Central memory CD8-positive, alpha-beta T cell (primary cell): Measurements from ENCODE around the gene SNCAIP.

Source experiments
- ATAC-seq: fragments of 150-1000 bp; cut with Tn5 transposase; replicated peaks from 2 replicates; pipeline ENCODE4 v1.10.0; 2022; ENCODE audit warnings: mild to moderate bottlenecking, moderate FRiP score, moderate number of reproducible peaks; ENCODE audit not compliant: poor library complexity, severe bottlenecking; ENCODE audit errors: extremely low read depth
- DNase-seq, 2 donors: peaks; one replicate each; pipeline ENCODE4 v3.0.0; 2021; ENCODE audit warnings: low spot score in 2 of 2
- H3K27ac Mint-ChIP-seq: one replicate; pipeline ENCODE4 v1.8.0; 2022; ENCODE audit warnings: low read depth, mild to moderate bottlenecking, moderate library complexity, mixed read lengths
- H3K27me3 Mint-ChIP-seq: one replicate; pipeline ENCODE4 v1.8.0; 2022; ENCODE audit warnings: mixed read lengths
- H3K36me3 Mint-ChIP-seq: one replicate; pipeline ENCODE4 v1.8.0; 2022; ENCODE audit warnings: mild to moderate bottlenecking, moderate library complexity, mixed read lengths; ENCODE audit not compliant: insufficient read depth
- H3K4me1 Mint-ChIP-seq: one replicate; pipeline ENCODE4 v1.8.0; 2022; ENCODE audit warnings: mixed read lengths
- H3K4me3 Mint-ChIP-seq: one replicate; pipeline ENCODE4 v1.8.0; 2022; ENCODE audit warnings: mild to moderate bottlenecking, moderate library complexity, mixed read lengths
- H3K9me3 Mint-ChIP-seq: one replicate; pipeline ENCODE4 v1.8.0; 2022; ENCODE audit warnings: mixed read lengths

SNCAIP gene

GRCh38 chr5:122429545-122430318 is 117.7 kb downstream of the SNCAIP start:
- DNase-seq (no peak), ATAC-seq (no peak)
- no peaks in the 10 kb centered on the region for H3K36me3 Mint-ChIP-seq
- H3K9me3 Mint-ChIP-seq: peaks cover 9% of the 10 kb centered on the region
- H3K27me3 Mint-ChIP-seq: no peaks in the 10 kb centered on the region
- no peak overlapping the region for H3K4me3 Mint-ChIP-seq
- no peaks in the 10 kb centered on the region for H3K4me1 Mint-ChIP-seq
- H3K27ac Mint-ChIP-seq: no peak overlapping the region

DNA sequence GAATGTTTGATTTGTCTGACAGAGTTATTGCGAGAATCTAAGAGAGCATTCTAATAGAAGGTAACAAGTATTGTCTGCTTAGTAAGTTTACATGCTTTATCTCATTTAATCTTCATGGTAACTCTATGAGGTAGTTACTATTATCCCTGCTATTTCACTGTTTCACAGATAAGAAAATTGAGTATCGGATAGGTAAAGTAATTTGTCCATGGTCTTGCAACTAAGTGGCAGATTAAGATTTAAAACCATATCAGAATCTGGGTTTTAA is 118.2 kb downstream of the SNCAIP start:
- ATAC-seq (no peak), DNase-seq (no peak)
- Mint-ChIP-seq H3K27ac (no peak overlapping the region), H3K4me1 (no peaks in the 10 kb centered on the region), H3K4me3 (no peak overlapping the region), H3K9me3 (peaks cover 9% of the 10 kb centered on the region), H3K36me3 (no peaks in the 10 kb centered on the region), H3K27me3 (no peaks in the 10 kb centered on the region)

DNA sequence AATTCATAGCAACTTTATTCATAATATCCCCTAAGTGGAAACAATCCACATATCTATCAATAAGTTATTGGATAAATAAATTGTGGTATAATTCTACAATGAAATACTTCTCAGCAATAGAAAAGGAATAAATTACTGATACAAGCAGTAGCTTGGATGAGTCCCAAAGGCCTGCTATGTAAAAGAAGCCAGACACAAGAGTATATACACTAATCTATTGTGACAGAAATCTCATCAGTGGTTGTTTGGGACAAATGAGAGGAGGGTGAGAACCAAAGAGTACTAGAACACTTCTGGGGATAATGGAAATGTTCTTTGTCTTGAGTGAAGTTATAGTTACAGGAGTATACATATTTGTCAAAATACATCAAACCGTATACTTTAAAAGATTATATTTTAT is 119.3 kb downstream of the SNCAIP start:
- H3K9me3 Mint-ChIP-seq: peaks cover 9% of the 10 kb centered on the region
- H3K4me1 Mint-ChIP-seq: no peaks in the 10 kb centered on the region
- ATAC-seq (no peak), DNase-seq (no peak)
- no peak overlapping the region for H3K4me3 Mint-ChIP-seq
- H3K27ac Mint-ChIP-seq: no peak overlapping the region
- H3K36me3 Mint-ChIP-seq: no peaks in the 10 kb centered on the region
- no peaks in the 10 kb centered on the region for H3K27me3 Mint-ChIP-seq

DNA sequence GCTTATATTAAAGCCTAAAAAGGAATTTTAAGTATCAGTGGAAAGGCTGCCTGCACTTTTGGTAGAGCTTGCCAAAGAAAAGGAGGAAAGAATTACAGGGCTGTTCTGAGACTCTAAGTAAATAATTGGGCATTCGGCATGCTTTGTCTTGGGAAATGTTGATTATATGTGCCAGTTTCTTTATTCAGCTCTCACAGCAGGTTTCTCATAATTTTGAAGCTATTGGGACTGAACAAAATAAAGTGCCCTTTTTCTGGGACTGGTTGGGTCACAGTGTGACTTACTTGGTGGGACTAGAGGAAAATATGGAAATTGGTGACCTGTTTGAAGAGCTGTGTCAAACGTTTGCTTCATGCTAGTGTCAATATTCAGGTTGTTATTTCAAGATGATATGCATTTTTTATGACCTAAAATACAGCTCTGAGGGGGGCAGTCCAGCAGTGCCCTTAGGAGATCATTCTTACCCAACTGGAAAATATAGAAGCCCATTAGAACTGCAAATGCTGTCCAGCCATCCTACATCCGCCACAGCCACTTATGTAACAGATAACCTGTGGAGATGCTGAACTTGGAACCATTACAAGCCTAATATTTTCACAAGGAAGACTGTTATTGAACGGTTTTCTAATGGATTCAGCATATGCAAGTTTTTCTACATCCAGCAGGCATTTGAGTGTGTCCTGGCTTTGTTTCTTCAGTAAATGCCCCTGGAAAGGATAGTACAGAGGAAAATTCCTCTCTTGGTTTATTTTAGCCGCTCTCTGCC is 122.4 kb downstream of the SNCAIP start:
- DNase-seq: no peak
- no peak overlapping the region for H3K27ac Mint-ChIP-seq
- no peaks in the 10 kb centered on the region for H3K4me1 Mint-ChIP-seq
- H3K27me3 Mint-ChIP-seq: no peaks in the 10 kb centered on the region
- no peak for ATAC-seq
- H3K9me3 Mint-ChIP-seq: peaks cover 13% of the 10 kb centered on the region
- no peaks in the 10 kb centered on the region for H3K36me3 Mint-ChIP-seq
- no peak overlapping the region for H3K4me3 Mint-ChIP-seq

DNA sequence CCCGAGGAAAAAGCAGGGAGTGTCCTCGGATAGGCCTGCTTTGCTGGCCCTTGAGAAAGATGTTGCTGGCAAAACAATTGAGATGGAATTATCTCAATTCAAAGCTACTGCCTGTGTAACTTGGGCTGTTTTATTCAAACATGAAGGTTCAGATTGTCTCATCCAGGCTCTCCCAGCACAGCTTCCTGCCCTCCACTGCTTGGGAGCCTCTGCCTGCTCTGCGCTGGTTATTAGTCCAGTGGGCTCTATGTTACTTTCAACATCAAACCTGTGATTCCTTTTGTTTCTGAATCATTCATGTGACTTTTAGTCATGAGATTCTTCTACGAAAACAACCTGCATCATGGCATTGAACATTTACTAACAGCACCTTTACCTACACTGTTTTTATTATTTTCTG is 123.2 kb downstream of the SNCAIP start:
- Mint-ChIP-seq H3K27ac (no peak overlapping the region), H3K4me3 (no peak overlapping the region), H3K27me3 (no peaks in the 10 kb centered on the region), H3K4me1 (no peaks in the 10 kb centered on the region), H3K36me3 (no peaks in the 10 kb centered on the region), H3K9me3 (peaks cover 10% of the 10 kb centered on the region)
- ATAC-seq: no peak
- DNase-seq: no peak

GRCh38 chr5:122435761-122436160 is 123.7 kb downstream of the SNCAIP start:
- H3K4me1 Mint-ChIP-seq: no peaks in the 10 kb centered on the region
- ATAC-seq (no peak), DNase-seq (no peak)
- no peak overlapping the region for H3K4me3 Mint-ChIP-seq
- H3K9me3 Mint-ChIP-seq: peaks cover 10% of the 10 kb centered on the region
- H3K36me3 Mint-ChIP-seq: no peaks in the 10 kb centered on the region
- H3K27me3 Mint-ChIP-seq: no peaks in the 10 kb centered on the region
- H3K27ac Mint-ChIP-seq: no peak overlapping the region

GRCh38 chr5:122436615-122437014 is 124.6 kb downstream of the SNCAIP start:
- no peaks in the 10 kb centered on the region for H3K4me1 Mint-ChIP-seq
- H3K36me3 Mint-ChIP-seq: no peaks in the 10 kb centered on the region
- no peak overlapping the region for H3K4me3 Mint-ChIP-seq
- no peak for DNase-seq
- H3K27ac Mint-ChIP-seq: no peak overlapping the region
- H3K9me3 Mint-ChIP-seq: peaks cover 10% of the 10 kb centered on the region
- no peak for ATAC-seq
- no peaks in the 10 kb centered on the region for H3K27me3 Mint-ChIP-seq

GRCh38 chr5:122439645-122440044 is 127.6 kb downstream of the SNCAIP start:
- Mint-ChIP-seq H3K4me1 (no peaks in the 10 kb centered on the region), H3K27me3 (no peaks in the 10 kb centered on the region), H3K36me3 (no peaks in the 10 kb centered on the region), H3K4me3 (no peak overlapping the region), H3K9me3 (peaks cover 10% of the 10 kb centered on the region), H3K27ac (no peak overlapping the region)
- ATAC-seq (no peak), DNase-seq (no peak)

- Mint-ChIP-seq H3K27me3 (no peaks in the 10 kb centered on the region), H3K4me3 (no peak overlapping the region), H3K4me1 (no peaks in the 10 kb centered on the region), H3K27ac (no peak overlapping the region), H3K9me3 (peaks cover 10% of the 10 kb centered on the region), H3K36me3 (no peaks in the 10 kb centered on the region)
- no peak for ATAC-seq
- no peak for DNase-seq
Measured at GRCh38 chr5:122442938-122443337, 130.9 kb downstream of the SNCAIP start.

- H3K9me3 Mint-ChIP-seq: no peaks in the 10 kb centered on the region
- H3K4me1 Mint-ChIP-seq: no peaks in the 10 kb centered on the region
- no peak overlapping the region for H3K27ac Mint-ChIP-seq
- ATAC-seq (no peak), DNase-seq (no peak)
- no peaks in the 10 kb centered on the region for H3K36me3 Mint-ChIP-seq
- H3K27me3 Mint-ChIP-seq: no peaks in the 10 kb centered on the region
- H3K4me3 Mint-ChIP-seq: no peak overlapping the region
Measured at GRCh38 chr5:122444411-122444810, 132.4 kb downstream of the SNCAIP start.

GRCh38 chr5:122445070-122445469 is 133.0 kb downstream of the SNCAIP start:
- no peaks in the 10 kb centered on the region for H3K4me1 Mint-ChIP-seq
- DNase-seq (no peak), ATAC-seq (no peak)
- no peak overlapping the region for H3K4me3 Mint-ChIP-seq
- no peaks in the 10 kb centered on the region for H3K36me3 Mint-ChIP-seq
- no peak overlapping the region for H3K27ac Mint-ChIP-seq
- no peaks in the 10 kb centered on the region for H3K27me3 Mint-ChIP-seq
- H3K9me3 Mint-ChIP-seq: no peaks in the 10 kb centered on the region

GRCh38 chr5:122447072-122447471 is 135.0 kb downstream of the SNCAIP start:
- Mint-ChIP-seq H3K36me3 (no peaks in the 10 kb centered on the region), H3K9me3 (no peaks in the 10 kb centered on the region), H3K27me3 (no peaks in the 10 kb centered on the region), H3K4me3 (no peak overlapping the region), H3K27ac (no peak overlapping the region), H3K4me1 (no peaks in the 10 kb centered on the region)
- ATAC-seq (no peak), DNase-seq (no peak)

DNA sequence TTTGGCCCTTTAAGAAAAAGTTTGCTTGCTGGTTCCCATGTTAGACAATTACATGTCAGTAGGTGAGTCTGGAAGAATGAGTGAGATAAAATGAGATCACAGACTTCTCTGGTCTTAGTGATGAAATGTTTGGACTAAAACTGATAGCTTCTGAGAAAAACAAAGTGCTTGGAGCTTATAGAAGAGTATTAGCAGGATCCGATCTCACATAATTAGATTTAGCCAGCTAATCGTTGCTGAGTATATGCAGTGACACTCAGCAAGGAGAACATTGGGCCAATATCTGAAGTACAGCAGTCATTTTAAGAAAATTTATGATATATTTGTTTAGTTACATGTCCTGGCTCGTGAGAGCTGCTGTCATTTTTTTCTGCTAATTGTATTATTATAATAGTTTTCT is 135.8 kb downstream of the SNCAIP start:
- Mint-ChIP-seq H3K27ac (no peak overlapping the region), H3K9me3 (no peaks in the 10 kb centered on the region), H3K36me3 (no peaks in the 10 kb centered on the region), H3K27me3 (no peaks in the 10 kb centered on the region), H3K4me3 (no peak overlapping the region), H3K4me1 (no peaks in the 10 kb centered on the region)
- no peak for ATAC-seq
- DNase-seq: no peak
